ENCODE measurements around the gene ENTHD1.
A peak's percentile ranks its signal among the peaks of the same experiment; 100 is the strongest.

Gene ENTHD1

GRCh38 chr22:39893526-39893925 is at the start of gene ENTHD1:
Gene ENTHD1 (minus strand): TSS chr22:39893760. CDS start chr22:39887748, 6,012 bp downstream.
- Mint-ChIP-seq H3K27ac (no peak within 1 kb of the TSS), H3K4me1 (ENCODE audit: low read depth) (peaks cover 10% of the 10 kb centered on the region), H3K9me3 (no peaks in the 10 kb centered on the region), H3K27me3 (ENCODE audit: low read depth) (peaks cover 2% of the 10 kb centered on the region), H3K4me3 (no peak within 1 kb of the TSS), H3K36me3 (ENCODE audit: low read depth) (no peaks in the 10 kb centered on the region)
- no peak for DNase-seq (ENCODE audit: low spot score)

- H3K4me1 Mint-ChIP-seq (ENCODE audit: low read depth): peaks cover 81% of the 10 kb centered on the region
- H3K4me3 Mint-ChIP-seq: peak overlapping the region; percentile 71
- DNase-seq (ENCODE audit: low spot score): no peak
- peaks cover 71% of the 10 kb centered on the region for H3K36me3 Mint-ChIP-seq (ENCODE audit: low read depth)
- H3K27me3 Mint-ChIP-seq (ENCODE audit: low read depth): no peaks in the 10 kb centered on the region
- H3K9me3 Mint-ChIP-seq: no peaks in the 10 kb centered on the region
- peak overlapping the region; percentile 76 for H3K27ac Mint-ChIP-seq
Observed at GRCh38 chr22:39943337-39943736, 49.8 kb upstream of the ENTHD1 start.

- H3K9me3 Mint-ChIP-seq: no peaks in the 10 kb centered on the region
- H3K4me3 Mint-ChIP-seq: peak overlapping the region; percentile 71
- H3K4me1 Mint-ChIP-seq (ENCODE audit: low read depth): peaks cover 86% of the 10 kb centered on the region
- DNase-seq (ENCODE audit: low spot score): no peak
- H3K27me3 Mint-ChIP-seq (ENCODE audit: low read depth): no peaks in the 10 kb centered on the region
- peaks cover 72% of the 10 kb centered on the region for H3K36me3 Mint-ChIP-seq (ENCODE audit: low read depth)
- peak overlapping the region; percentile 76 for H3K27ac Mint-ChIP-seq
Observed at GRCh38 chr22:39942439-39943230, 49.1 kb upstream of the ENTHD1 start.

- no peak for DNase-seq (ENCODE audit: low spot score)
- peak overlapping the region; percentile 69 for H3K27ac Mint-ChIP-seq
- no peaks in the 10 kb centered on the region for H3K27me3 Mint-ChIP-seq (ENCODE audit: low read depth)
- peak overlapping the region; percentile 24 for H3K4me3 Mint-ChIP-seq
- H3K36me3 Mint-ChIP-seq (ENCODE audit: low read depth): peaks cover 66% of the 10 kb centered on the region
- peaks cover 88% of the 10 kb centered on the region for H3K4me1 Mint-ChIP-seq (ENCODE audit: low read depth)
- H3K9me3 Mint-ChIP-seq: no peaks in the 10 kb centered on the region
Observed at GRCh38 chr22:39941601-39942000, 48.0 kb upstream of the ENTHD1 start.

GRCh38 chr22:39940757-39941305 is 47.3 kb upstream of the ENTHD1 start:
- Mint-ChIP-seq H3K27me3 (ENCODE audit: low read depth) (no peaks in the 10 kb centered on the region), H3K27ac (peak overlapping the region; percentile 39), H3K9me3 (no peaks in the 10 kb centered on the region), H3K4me3 (no peak overlapping the region), H3K36me3 (ENCODE audit: low read depth) (peaks cover 68% of the 10 kb centered on the region), H3K4me1 (ENCODE audit: low read depth) (peaks cover 89% of the 10 kb centered on the region)
- no peak for DNase-seq (ENCODE audit: low spot score)

GRCh38 chr22:39939830-39940229 is 46.3 kb upstream of the ENTHD1 start:
- H3K9me3 Mint-ChIP-seq: no peaks in the 10 kb centered on the region
- peak overlapping the region; percentile 31 for H3K4me3 Mint-ChIP-seq
- no peak for DNase-seq (ENCODE audit: low spot score)
- H3K27ac Mint-ChIP-seq: peak overlapping the region; percentile 70
- H3K4me1 Mint-ChIP-seq (ENCODE audit: low read depth): peaks cover 90% of the 10 kb centered on the region
- H3K27me3 Mint-ChIP-seq (ENCODE audit: low read depth): no peaks in the 10 kb centered on the region
- peaks cover 67% of the 10 kb centered on the region for H3K36me3 Mint-ChIP-seq (ENCODE audit: low read depth)

- Mint-ChIP-seq H3K36me3 (ENCODE audit: low read depth) (peaks cover 64% of the 10 kb centered on the region), H3K27ac (peak overlapping the region; percentile 33), H3K4me3 (peak overlapping the region; percentile 74), H3K9me3 (no peaks in the 10 kb centered on the region), H3K4me1 (ENCODE audit: low read depth) (peaks cover 89% of the 10 kb centered on the region), H3K27me3 (ENCODE audit: low read depth) (no peaks in the 10 kb centered on the region)
- DNase-seq (ENCODE audit: low spot score): peak; percentile 62
Observed at GRCh38 chr22:39938509-39939111, 45.0 kb upstream of the ENTHD1 start.

- peak overlapping the region; percentile 74 for H3K4me3 Mint-ChIP-seq
- peaks cover 65% of the 10 kb centered on the region for H3K36me3 Mint-ChIP-seq (ENCODE audit: low read depth)
- H3K9me3 Mint-ChIP-seq: no peaks in the 10 kb centered on the region
- H3K27ac Mint-ChIP-seq: peak overlapping the region; percentile 33
- no peak for DNase-seq (ENCODE audit: low spot score)
- H3K27me3 Mint-ChIP-seq (ENCODE audit: low read depth): no peaks in the 10 kb centered on the region
- peaks cover 88% of the 10 kb centered on the region for H3K4me1 Mint-ChIP-seq (ENCODE audit: low read depth)
Observed at GRCh38 chr22:39937906-39938305, 44.3 kb upstream of the ENTHD1 start.

- Mint-ChIP-seq H3K27me3 (ENCODE audit: low read depth) (no peaks in the 10 kb centered on the region), H3K4me3 (peak overlapping the region; percentile 74), H3K36me3 (ENCODE audit: low read depth) (peaks cover 61% of the 10 kb centered on the region), H3K4me1 (ENCODE audit: low read depth) (peaks cover 79% of the 10 kb centered on the region), H3K27ac (peak overlapping the region; percentile 75), H3K9me3 (no peaks in the 10 kb centered on the region)
- DNase-seq (ENCODE audit: low spot score): no peak
Observed at GRCh38 chr22:39936523-39937145, 43.1 kb upstream of the ENTHD1 start.

GRCh38 chr22:39935612-39936011 is 42.1 kb upstream of the ENTHD1 start:
- H3K27me3 Mint-ChIP-seq (ENCODE audit: low read depth): no peaks in the 10 kb centered on the region
- no peak for DNase-seq (ENCODE audit: low spot score)
- peaks cover 71% of the 10 kb centered on the region for H3K4me1 Mint-ChIP-seq (ENCODE audit: low read depth)
- peak overlapping the region; percentile 74 for H3K4me3 Mint-ChIP-seq
- H3K27ac Mint-ChIP-seq: peak overlapping the region; percentile 69
- H3K36me3 Mint-ChIP-seq (ENCODE audit: low read depth): peaks cover 51% of the 10 kb centered on the region
- H3K9me3 Mint-ChIP-seq: no peaks in the 10 kb centered on the region

GRCh38 chr22:39935116-39935515 is 41.6 kb upstream of the ENTHD1 start:
- Mint-ChIP-seq H3K4me3 (peak overlapping the region; percentile 74), H3K9me3 (no peaks in the 10 kb centered on the region), H3K27me3 (ENCODE audit: low read depth) (no peaks in the 10 kb centered on the region), H3K4me1 (ENCODE audit: low read depth) (peaks cover 66% of the 10 kb centered on the region), H3K27ac (peak overlapping the region; percentile 67), H3K36me3 (ENCODE audit: low read depth) (peaks cover 46% of the 10 kb centered on the region)
- DNase-seq (ENCODE audit: low spot score): no peak

GRCh38 chr22:39933741-39934140 is 40.2 kb upstream of the ENTHD1 start:
- no peaks in the 10 kb centered on the region for H3K9me3 Mint-ChIP-seq
- DNase-seq (ENCODE audit: low spot score): no peak
- H3K4me3 Mint-ChIP-seq: peak overlapping the region; percentile 74
- H3K36me3 Mint-ChIP-seq (ENCODE audit: low read depth): peaks cover 39% of the 10 kb centered on the region
- no peaks in the 10 kb centered on the region for H3K27me3 Mint-ChIP-seq (ENCODE audit: low read depth)
- H3K27ac Mint-ChIP-seq: peak overlapping the region; percentile 60
- peaks cover 57% of the 10 kb centered on the region for H3K4me1 Mint-ChIP-seq (ENCODE audit: low read depth)

- Mint-ChIP-seq H3K27me3 (ENCODE audit: low read depth) (no peaks in the 10 kb centered on the region), H3K4me1 (ENCODE audit: low read depth) (peaks cover 50% of the 10 kb centered on the region), H3K36me3 (ENCODE audit: low read depth) (peaks cover 37% of the 10 kb centered on the region), H3K9me3 (no peaks in the 10 kb centered on the region), H3K4me3 (peak overlapping the region; percentile 74), H3K27ac (peak overlapping the region; percentile 60)
- DNase-seq (ENCODE audit: low spot score): peak; percentile 52
Observed at GRCh38 chr22:39932918-39933649, 39.5 kb upstream of the ENTHD1 start.

Measured in T-helper 2 cell treated with Interferon-gamma antibody and Interleukin-4, amounts not matched to agents 5 μg/mL and 100 μg/mL, for 36 hours (primary cell).